ENCODE results near the gene PEX5.

PEX5 gene

GRCh38 chr12:7189398-7190267 is at the start of gene PEX5:
TSS of gene PEX5 (plus strand) at chr12:7189686. CDS start at chr12:7190378, 692 bp downstream.
- DNase-seq: peak; percentile 74 to 85 (median 80)

DNA sequence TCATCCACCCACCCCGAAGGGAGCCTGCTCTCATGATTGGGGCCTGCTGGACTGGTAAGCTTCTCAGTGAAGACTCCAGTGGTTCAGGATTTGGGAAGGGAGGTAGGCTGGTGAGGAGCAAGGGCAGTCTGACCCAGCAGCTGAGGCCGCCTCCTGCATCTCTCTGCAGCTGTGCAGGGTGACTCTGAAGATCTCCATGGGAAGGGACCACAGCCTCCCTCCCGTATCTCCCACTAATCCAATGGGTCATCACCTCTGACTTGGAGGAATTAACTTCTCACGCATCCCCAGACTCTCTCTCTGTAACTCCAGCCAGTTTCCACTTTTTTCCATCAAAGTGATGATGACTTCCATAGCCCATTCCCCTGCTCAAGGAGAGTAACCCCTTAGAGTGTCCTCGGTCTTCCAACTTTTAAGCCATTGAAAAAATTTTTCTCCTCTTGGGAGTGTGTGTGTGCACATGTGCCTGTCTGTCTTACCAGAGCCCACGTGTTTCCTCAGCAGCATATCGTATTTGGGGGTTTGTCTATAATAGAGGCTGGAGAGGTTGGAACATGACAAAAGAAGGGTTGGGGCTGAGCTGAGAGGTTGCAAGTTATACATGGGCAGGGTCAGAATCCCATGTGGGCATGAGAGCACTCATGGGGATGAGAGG is 48.0 kb upstream of the PEX5 start:
- no peak for DNase-seq

DNA sequence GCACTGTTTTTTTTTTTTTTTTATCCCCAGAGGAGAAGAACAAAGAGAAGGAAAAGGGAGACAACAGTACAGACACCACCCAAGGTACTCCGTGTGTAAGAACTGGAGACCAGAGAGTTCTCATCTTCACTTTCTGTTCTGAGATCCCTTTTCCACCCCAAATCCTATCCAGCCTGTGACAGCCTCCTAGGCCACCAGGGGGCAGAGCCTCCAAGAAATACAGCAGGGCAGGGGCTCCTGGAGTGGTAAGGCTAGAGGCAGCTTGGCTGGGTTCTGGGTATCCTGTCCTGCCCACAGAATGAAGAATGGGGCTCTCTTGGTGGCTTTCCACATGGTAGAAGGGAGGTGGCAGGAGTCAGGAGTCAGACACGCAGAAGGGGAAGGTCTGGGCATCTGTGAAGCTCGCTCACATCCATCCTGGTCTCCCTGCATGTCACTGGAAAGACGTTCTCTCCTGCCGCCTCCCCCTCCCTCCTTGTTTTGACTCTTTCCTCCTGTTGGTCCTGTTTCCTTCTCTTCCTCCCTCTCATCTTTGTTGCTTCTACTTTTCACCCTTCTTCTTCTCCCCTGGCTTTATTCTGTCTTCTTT is 47.3 kb upstream of the PEX5 start:
- peak; percentile 13 to 58 (median 40) for DNase-seq

DNA sequence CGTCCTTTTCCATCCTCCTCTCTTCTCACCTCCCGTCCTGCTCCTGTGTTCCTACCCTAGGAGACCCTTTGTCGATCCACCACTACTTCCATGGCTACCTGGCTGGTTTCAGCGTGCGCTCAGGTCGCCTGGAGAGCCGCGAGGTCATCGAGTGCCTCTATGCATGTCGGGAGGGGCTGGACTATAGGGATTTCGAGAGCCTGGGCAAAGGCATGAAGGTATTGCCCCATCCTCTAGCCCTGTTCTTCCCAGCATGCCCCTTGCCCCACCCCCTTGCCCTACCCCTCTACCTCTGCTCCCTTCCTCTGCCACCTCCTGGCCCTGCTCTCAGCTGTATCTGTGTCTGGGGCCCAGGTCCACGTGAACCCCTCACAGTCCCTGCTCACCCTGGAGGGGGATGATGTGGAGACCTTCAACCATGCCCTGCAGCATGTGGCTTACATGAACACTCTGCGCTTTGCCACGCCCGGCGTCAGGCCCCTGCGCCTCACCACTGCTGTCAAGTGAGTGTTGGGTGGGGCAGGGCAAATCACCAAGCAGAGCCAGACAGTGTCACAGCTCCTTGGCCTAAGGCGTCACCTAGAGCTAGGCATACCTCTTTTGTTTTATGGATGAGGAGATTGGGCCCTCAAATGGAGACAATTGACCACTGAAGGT is 46.5 kb upstream of the PEX5 start:
- DNase-seq: no peak

GRCh38 chr12:7143564-7143963 is 45.9 kb upstream of the PEX5 start:
- DNase-seq: no peak

DNA sequence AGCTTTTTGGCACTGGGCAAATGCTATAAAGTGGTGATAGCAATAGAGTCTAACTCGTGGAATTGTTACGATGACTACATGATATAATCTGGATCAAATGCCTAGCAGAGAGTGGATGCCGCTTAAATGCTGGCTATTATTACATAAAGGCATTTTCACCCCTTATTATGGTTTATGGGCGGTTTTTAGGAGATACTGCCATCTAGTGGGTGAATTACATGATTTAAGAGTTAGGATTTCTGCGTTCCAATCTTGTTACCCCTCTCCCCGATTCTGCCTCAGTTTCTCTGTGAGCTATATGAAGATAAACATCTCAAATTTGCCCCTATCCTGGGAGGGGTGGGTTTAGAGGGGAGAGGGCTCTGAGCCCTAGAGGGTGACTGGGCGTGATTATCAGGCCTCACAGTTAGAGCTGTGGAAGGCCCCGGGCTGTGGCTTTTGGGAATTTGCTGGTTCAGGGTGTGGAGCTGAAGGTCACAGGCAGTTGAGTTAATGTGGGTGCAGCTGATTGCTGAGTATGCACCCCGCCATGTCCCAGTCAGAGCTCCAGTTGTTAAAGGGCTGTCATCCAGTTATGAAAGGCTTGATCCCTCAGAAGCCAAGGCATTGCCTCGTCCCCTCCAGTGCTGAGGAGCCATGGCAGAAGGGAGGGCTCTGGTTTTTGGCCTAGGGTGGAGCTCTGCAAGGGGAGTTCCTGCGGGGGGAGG is 44.9 kb upstream of the PEX5 start:
- peak in 2 of 6 experiments; percentile 21 to 40 for DNase-seq

GRCh38 chr12:7145671-7146070 is 43.8 kb upstream of the PEX5 start:
- DNase-seq: no peak

GRCh38 chr12:7146228-7146627 is 43.3 kb upstream of the PEX5 start:
- DNase-seq: no peak

- no peak for DNase-seq
Observed at GRCh38 chr12:7146906-7147305, 42.6 kb upstream of the PEX5 start.

DNA sequence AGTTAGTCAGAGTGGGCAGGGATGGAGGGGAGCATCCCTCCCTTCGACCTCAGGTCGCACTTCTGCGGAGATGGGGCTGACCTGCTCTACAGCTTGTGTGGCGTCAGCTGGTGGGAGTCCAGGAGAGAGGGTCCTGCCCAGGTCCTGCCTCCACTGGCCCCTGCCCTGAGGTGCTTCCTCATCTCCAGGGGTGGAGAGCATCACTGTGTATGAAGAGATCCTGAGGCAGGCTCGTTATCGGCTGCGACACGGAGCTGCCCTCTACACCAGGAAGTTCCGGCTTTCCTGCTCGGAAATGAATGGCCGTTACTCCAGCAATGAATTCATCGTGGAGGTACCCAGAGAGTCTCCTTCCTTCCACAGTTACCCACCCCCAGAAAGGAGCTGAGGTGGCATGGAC is 39.1 kb upstream of the PEX5 start:
- no peak for DNase-seq

- no peak for DNase-seq
Observed at GRCh38 chr12:7150841-7151240, 38.6 kb upstream of the PEX5 start.

DNA sequence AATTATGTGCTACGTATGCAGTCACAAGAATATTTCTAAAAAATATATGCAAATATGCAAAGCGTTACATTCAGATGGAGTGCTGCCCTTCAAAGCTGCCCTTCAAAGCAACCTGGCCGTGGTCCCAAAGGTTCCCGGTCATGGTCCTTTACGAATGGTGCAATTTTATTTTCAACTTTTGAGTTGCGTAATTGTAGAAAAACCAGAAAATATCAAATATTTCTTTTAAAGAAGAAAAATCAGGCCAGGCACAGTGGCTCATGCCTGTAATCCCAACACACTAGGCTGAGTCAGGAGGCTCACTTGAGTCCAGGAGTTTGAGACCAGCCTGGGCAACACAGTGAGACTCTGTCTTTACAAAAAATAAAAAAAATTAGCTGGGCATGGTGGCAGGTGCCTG is 38.0 kb upstream of the PEX5 start:
- DNase-seq: no peak

DNA sequence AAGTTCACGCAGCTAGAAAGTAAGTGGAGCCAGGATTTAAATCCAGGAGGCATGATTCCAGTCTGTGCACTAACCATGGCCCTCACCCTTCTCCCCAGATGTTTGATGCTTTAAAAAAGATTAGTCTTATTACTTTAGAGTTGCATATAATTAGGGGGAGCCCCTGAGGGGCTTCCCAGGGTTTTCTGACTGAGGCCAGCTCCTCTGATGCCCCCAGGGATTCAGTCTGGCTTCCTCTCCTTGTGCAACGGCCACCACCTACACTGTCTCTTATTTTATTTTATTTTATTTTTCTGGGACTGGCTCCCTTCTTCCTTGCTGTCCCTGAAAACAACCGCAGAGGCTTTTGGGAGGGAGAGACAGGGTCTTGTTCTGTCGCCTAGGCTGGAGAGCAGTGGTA is 36.7 kb upstream of the PEX5 start:
- DNase-seq: no peak

DNA sequence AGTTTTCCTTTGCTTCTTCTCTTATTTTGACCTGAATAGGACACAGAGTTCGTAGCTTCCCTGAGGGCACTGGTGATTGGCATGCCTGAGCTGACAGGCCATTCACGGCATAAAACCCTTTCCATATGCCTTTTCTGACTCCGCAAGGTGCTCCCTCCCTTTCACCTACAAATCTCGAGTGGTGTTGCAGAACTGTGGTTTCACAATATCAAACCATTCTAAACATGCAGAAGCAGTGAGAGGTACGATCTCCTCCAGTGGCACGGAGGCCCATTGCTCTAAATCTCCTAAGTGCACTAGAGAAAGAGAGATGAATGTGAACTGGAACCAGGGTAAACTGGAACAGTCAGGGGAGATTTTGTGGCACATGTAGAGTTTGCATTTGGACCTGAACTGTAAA is 35.4 kb upstream of the PEX5 start:
- DNase-seq: no peak

- no peak for DNase-seq
Observed at GRCh38 chr12:7154901-7155470, 34.5 kb upstream of the PEX5 start.

DNA sequence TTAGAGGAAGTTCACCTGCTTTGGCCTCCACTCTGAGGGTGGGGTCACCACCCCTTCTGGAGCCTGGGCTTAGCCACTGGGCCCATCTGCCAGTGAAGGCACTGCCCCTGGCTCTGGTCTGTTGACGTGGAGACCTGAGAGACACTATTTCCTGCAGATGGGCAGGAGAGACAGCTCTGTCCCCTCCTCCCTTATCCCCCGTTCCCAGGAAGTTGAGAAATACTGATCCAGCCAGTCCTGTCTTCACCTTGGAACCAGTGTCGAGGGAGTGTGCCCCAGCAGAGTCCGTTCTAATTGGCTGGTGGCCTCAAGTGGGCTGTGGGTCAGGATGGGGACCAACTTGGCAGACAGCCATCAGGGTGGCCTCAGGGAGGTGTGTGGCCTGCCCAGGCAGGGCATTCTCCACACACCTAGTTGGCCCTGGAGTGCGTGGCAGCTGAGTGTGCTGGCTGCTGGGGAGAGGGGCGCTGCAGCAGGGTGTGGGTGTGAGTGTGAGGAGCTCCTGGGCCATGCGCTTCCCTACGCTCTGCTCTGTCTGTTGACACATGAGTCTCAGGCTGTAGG is 33.9 kb upstream of the PEX5 start:
- no peak for DNase-seq

GRCh38 chr12:7156259-7157197 is 33.0 kb upstream of the PEX5 start:
- no peak for DNase-seq

- DNase-seq: no peak
Observed at GRCh38 chr12:7157391-7157790, 32.1 kb upstream of the PEX5 start.

DNA sequence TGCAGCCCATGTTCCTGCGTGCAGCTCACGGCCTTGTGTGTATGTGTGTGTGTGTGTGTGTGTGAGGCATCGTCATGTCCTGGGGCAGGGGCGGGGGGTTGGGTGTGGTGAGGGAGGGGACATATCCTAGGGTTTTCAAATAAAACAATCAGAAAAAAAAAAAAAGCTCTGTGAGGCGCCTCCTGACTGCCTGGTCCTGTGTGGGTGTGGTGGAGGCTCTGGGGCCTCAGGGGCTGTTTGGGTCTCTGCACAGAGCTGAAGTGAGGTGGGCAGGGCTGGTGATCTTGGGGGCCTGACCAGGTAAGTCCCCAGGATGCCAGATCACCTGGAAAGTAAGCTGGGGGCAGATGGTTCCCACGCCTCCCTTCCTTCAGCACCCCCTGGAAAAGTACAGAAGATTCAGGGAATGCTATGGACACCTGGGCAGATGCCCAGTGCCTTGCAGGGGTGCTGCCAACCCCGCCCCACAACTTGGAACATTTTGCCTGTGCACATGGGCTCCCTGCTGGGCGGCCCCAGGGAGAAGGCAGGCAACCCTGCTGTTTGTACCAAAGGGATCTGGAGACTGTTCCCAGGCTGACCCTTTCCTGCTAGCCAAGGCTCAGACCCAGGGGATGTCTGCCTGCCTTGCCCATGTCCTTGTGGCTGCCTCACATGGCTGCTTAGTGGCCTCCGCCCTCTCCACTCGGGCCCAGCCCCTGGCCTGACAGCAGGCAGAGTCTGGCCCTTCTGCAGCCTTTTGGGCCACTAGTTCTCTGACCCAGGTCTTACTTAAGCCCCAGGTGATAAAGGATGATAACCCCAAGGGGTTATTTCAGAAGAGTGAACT is 30.5 kb upstream of the PEX5 start:
- no peak for DNase-seq

DNA sequence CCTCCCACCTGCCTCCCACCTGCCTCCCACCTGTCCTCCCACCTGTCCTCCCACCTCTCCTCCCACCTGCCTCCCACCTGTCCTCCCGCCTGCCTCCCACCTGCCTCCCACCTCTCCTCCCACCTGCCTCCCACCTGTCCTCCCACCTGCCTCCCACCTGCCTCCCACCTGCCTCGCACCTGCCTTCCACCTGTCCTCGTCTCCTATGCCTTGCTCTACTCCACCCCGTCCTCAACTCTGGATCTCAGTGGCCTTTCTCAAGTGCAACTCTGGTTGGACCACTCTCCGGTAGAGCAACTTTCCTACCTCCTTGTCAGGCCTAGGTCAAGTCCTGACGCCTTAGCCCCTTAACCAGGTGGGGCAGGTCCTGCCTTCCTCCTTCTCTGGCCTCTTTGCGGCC is 29.3 kb upstream of the PEX5 start:
- no peak for DNase-seq
